Naive thymus-derived CD4-positive, alpha-beta T cell (primary cell): Measurements from ENCODE around the gene GNAT2. TPM values are rescaled to one million over a fixed set of nuclear protein-coding genes. Genes with fewer than 3 reads are reported as not detected.

Experiments
- ATAC-seq: fragments of 150-1000 bp; cut with Tn5 transposase; 2 replicates; pipeline ENCODE4 v1.10.0; 2021; ENCODE audit warnings: mild to moderate bottlenecking, moderate library complexity
- CTCF ChIA-PET: fragments of 350-600 bp; sonication (Branson Sonifier 250); formaldehyde crosslinking; loops from one replicate; lab custom pipeline; 2021; ENCODE audit warnings: antibody characterized with exemption; lab: Charles Lee
- POLR2A ChIA-PET: fragments of 350-600 bp; sonication (Branson Sonifier 250); formaldehyde crosslinking; loops from one replicate; lab custom pipeline; 2021; ENCODE audit warnings: antibody characterized with exemption, inconsistent platforms; lab: Charles Lee
- DNase-seq, 9 donors: peaks; one replicate each; pipeline versions ENCODE4 v3.0.0 to v3.0.0-alpha.2; 2020 to 2022; ENCODE audit warnings: mixed read lengths in 1 of 9
- H3K27ac ChIP-seq: one replicate; pipeline ENCODE4 v1.7.0; 2013; ENCODE audit warnings: mild to moderate bottlenecking, low read depth, low read length, moderate library complexity
- H3K27me3 ChIP-seq, 2 donors: one replicate each; pipeline ENCODE4 v1.7.0; 2013; ENCODE audit warnings: low read length in 2 of 2, mild to moderate bottlenecking in 2 of 2, moderate library complexity in 2 of 2; ENCODE audit not compliant: control insufficient read depth in 2 of 2, insufficient read depth in 2 of 2
- H3K36me3 ChIP-seq, 3 experiments: 1 replicate in 2 of 3; 2 replicates in 1 of 3; pipeline ENCODE4 v1.7.0; 2013; ENCODE audit warnings: low read length in 3 of 3, mild to moderate bottlenecking in 3 of 3, moderate library complexity in 1 of 3; ENCODE audit not compliant: insufficient read depth in 3 of 3, control insufficient read depth in 2 of 3
- H3K4me1 ChIP-seq, 2 donors: one replicate each; pipeline ENCODE4 v1.7.0; 2013; ENCODE audit warnings: low read length in 2 of 2, mild to moderate bottlenecking in 2 of 2, moderate library complexity in 1 of 2; ENCODE audit not compliant: control insufficient read depth in 2 of 2, insufficient read depth in 2 of 2
- H3K4me3 ChIP-seq: 2 replicates; pipeline ENCODE4 v1.7.0; 2013; ENCODE audit warnings: mild to moderate bottlenecking, low read length
- H3K9me3 ChIP-seq, 3 experiments: 1 replicate in 2 of 3; 2 replicates in 1 of 3; pipeline ENCODE4 v1.7.0; 2013; ENCODE audit warnings: low read length in 3 of 3; ENCODE audit not compliant: control insufficient read depth in 2 of 3
- H3K27ac Mint-ChIP-seq, 9 donors: one replicate each; pipeline ENCODE4 v1.8.0; 2020 to 2022; ENCODE audit warnings: mixed read lengths in 9 of 9, mild to moderate bottlenecking in 8 of 9, moderate library complexity in 5 of 9, inconsistent platforms in 2 of 9
- H3K27me3 Mint-ChIP-seq, 5 donors: one replicate each; pipeline ENCODE4 v1.8.0; 2021 to 2022; ENCODE audit warnings: mixed read lengths in 5 of 5, mild to moderate bottlenecking in 1 of 5
- H3K36me3 Mint-ChIP-seq, 5 donors: one replicate each; pipeline ENCODE4 v1.8.0; 2020 to 2022; ENCODE audit warnings: mixed read lengths in 5 of 5, mild to moderate bottlenecking in 3 of 5, inconsistent platforms in 1 of 5
- H3K4me1 Mint-ChIP-seq, 7 donors: one replicate each; pipeline ENCODE4 v1.8.0; 2020 to 2022; ENCODE audit warnings: mixed read lengths in 7 of 7, mild to moderate bottlenecking in 3 of 7, inconsistent platforms in 1 of 7
- H3K4me3 Mint-ChIP-seq, 10 donors: one replicate each; pipeline ENCODE4 v1.8.0; 2020 to 2022; ENCODE audit warnings: mild to moderate bottlenecking in 10 of 10, mixed read lengths in 10 of 10, moderate library complexity in 6 of 10, inconsistent platforms in 2 of 10
- H3K9me3 Mint-ChIP-seq, 11 donors: one replicate each; pipeline ENCODE4 v1.8.0; 2020 to 2022; ENCODE audit warnings: mixed read lengths in 11 of 11, mild to moderate bottlenecking in 4 of 11, inconsistent platforms in 1 of 11, moderate library complexity in 1 of 11
- intact Hi-C, 2 donors: fragments of 100-400 bp; cut with micrococcal nuclease; formaldehyde crosslinking; loops; one replicate each; pipeline ENCODE4 v1.15.1; 2023
- polyA plus RNA-seq, 2 donors: library from polyadenylated mRNA; unstranded; fragments of 300-500 nt; fragmentation: Illumina TruSeq; gene quantifications; one replicate each; pipeline ENCODE4 v1.2.3, GENCODE V29; 2021
- total RNA-seq, 6 experiments: library from RNA in 5 of 6; stranded (reverse) in 5 of 6; gene quantifications; 1 replicate in 5 of 6; 2 replicates in 1 of 6; pipeline ENCODE4 v1.2.3 and lab custom pipeline; 2021 to 2026

GNAT2 gene
- total and polyA plus RNA-seq, 7 experiments from 2014 or later, result 0.39 TPM; not detected in 6

DNA sequence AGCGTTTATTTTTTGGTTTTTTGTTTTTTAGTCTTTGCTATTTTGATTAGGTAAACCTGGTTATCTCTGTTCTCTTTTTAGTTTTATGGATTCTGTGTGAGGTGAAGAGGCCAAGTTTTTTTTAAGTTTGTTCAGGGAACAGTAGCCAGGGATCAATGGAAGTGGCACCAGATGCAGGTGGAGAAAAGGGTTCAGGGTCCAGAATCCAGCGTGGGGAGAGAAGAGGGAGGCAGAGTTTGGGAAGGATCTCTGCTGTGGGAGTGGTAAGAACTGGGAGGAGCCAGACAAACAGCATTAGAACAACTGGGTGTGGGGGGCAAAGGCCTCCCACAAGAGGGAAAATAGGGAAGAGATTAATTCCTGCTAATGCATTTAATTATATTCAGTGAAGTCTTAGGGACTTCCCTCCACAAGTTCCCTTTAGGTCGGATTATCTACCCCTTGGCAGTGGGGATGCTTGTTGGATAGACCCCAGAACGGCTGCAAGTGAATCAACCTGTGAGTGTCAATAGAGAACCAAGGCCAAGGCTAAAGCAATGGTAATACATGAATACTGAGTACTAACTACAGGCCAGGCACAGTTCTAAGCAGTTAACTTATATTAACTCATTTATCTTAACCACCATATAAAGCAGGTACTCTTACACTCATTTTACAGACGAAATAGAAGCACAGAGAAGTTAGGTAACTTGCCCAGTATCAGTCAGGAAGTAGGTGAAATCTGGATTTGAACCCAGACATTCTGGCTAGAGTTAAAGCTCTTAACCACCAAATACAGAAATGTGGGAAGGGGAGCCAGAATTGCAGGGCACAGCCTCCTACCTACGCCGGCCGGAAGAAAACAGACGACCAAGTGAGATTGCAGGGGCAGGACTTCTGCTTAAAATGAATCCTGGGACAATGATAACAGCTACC is 498 bp downstream of the GNAT2 start:
- Mint-ChIP-seq H3K27me3 (no peaks in the 10 kb centered on the region), H3K4me1 (peaks cover 46 to 65% (median 60%) of the 10 kb centered on the region in 7 donors), H3K4me3 (peak overlapping the region; percentile 90 to 98 (median 94)), H3K27ac (peak overlapping the region; percentile 92 to 98 (median 96)), H3K9me3 (no peaks in the 10 kb centered on the region), H3K36me3 (peaks cover 0 to 4% (median 0%) of the 10 kb centered on the region in 5 donors)
- Histone ChIP-seq H3K27ac (peak overlapping the region; percentile 90), H3K27me3 (no peaks in the 10 kb centered on the region), H3K36me3 (no peaks in the 10 kb centered on the region), H3K9me3 (no peaks in the 10 kb centered on the region), H3K4me1 (peaks cover 14 to 33% of the 10 kb centered on the region in 2 donors), H3K4me3 (peak overlapping the region; percentile 78)
- ATAC-seq (no peak), DNase-seq (no peak)
- intact Hi-C loops, result loop anchor here in 1 of 2 donors (1.0 kb wide), 2 partner anchors 48 to 193 kb away; partner anchors contain the start of gene PSMA5
- ChIA-PET CTCF (interaction anchor here (0.6 to 1.2 kb wide), 2 partner anchors 70 to 365 kb away, joined by 3 to 7 read pairs; partner anchors contain the start of genes AHCYL1 and GNAI3), POLR2A (interaction anchor here (1.0 to 3.4 kb wide), 5 partner anchors 10 to 71 kb away, joined by 3 to 52 read pairs (median 4); partner anchors contain the start of gene GNAI3)

- CTCF ChIA-PET, result interaction anchor here (0.9 to 1.1 kb wide), 3 partner anchors 16 to 174 kb away, joined by 3 read pairs; no protein-coding TSS in a partner anchor
- Mint-ChIP-seq H3K36me3 (peaks cover 0 to 4% (median 0%) of the 10 kb centered on the region in 5 donors), H3K27ac (peak overlapping the region in 7 of 9 donors; percentile 23 to 96 (median 64)), H3K4me1 (peaks cover 32 to 50% (median 45%) of the 10 kb centered on the region in 7 donors), H3K9me3 (no peaks in the 10 kb centered on the region), H3K4me3 (no peak overlapping the region), H3K27me3 (peaks cover 0 to 7% (median 0%) of the 10 kb centered on the region in 5 donors)
- intact Hi-C loops, result no loop called here
- Histone ChIP-seq H3K27me3 (no peaks in the 10 kb centered on the region), H3K4me1 (peaks cover 10 to 17% of the 10 kb centered on the region in 2 donors), H3K27ac (no peak overlapping the region), H3K9me3 (no peaks in the 10 kb centered on the region), H3K36me3 (no peaks in the 10 kb centered on the region), H3K4me3 (no peak overlapping the region)
- ATAC-seq (no peak), DNase-seq (no peak)
- POLR2A ChIA-PET, result interaction anchor here (0.7 to 1.5 kb wide), 2 partner anchors 9 to 68 kb away, joined by 3 to 10 read pairs; partner anchors contain the start of gene GNAI3
Measured at GRCh38 chr1:109617291-109617801, 2.1 kb downstream of the GNAT2 start.

- ATAC-seq (no peak), DNase-seq (no peak)
- peaks cover under 1 to 8% of the 10 kb centered on the region in 2 donors for H3K4me1 ChIP-seq
- Mint-ChIP-seq H3K9me3 (no peaks in the 10 kb centered on the region), H3K4me3 (peak overlapping the region in 2 of 10 donors; percentile 0 to 6), H3K36me3 (no peaks in the 10 kb centered on the region), H3K27me3 (peaks cover 0 to 7% (median 0%) of the 10 kb centered on the region in 5 donors), H3K4me1 (peaks cover 25 to 41% (median 35%) of the 10 kb centered on the region in 7 donors), H3K27ac (peak overlapping the region; percentile 15 to 96 (median 68))
- ChIA-PET POLR2A (interaction anchor here (0.5 to 1.5 kb wide), 2 partner anchors 20 to 67 kb away, joined by 4 to 10 read pairs; partner anchors contain the start of gene GNAI3), CTCF (interaction anchor here (1.0 to 1.1 kb wide), 2 partner anchors 15 to 24 kb away, joined by 3 to 4 read pairs; no protein-coding TSS in a partner anchor)
- no peaks in the 10 kb centered on the region for H3K36me3 ChIP-seq
- H3K4me3 ChIP-seq, result no peak overlapping the region
- no peaks in the 10 kb centered on the region for H3K27me3 ChIP-seq
- no peaks in the 10 kb centered on the region for H3K9me3 ChIP-seq
- H3K27ac ChIP-seq, result peak overlapping the region; percentile 6
- intact Hi-C loops, result no loop called here
Measured at GRCh38 chr1:109616391-109616790, 3.0 kb downstream of the GNAT2 start.

DNA sequence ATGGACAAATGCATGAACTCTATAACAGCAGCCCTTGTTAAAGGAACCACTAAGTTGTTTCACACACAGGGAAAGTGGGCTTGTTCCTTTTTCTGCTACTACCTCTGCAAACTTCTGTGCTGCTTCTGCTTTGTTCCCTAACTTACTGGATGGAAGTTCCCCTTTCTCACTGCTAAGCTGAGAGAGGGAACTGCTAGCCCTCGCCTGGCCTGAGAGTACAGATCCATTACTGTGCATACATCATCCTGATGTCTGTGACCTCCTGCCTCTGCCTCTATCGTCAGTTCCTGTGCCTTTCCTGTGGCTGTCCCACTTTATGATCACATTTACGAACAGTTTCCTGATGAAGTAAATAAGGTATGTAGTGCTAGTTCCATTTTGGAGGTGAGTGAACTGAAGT is 3.5 kb downstream of the GNAT2 start:
- Mint-ChIP-seq H3K27me3 (peaks cover 0 to 7% (median 0%) of the 10 kb centered on the region in 5 donors), H3K9me3 (no peaks in the 10 kb centered on the region), H3K36me3 (no peaks in the 10 kb centered on the region), H3K4me1 (peaks cover 25 to 41% (median 34%) of the 10 kb centered on the region in 7 donors), H3K27ac (peak overlapping the region; percentile 15 to 96 (median 68)), H3K4me3 (peak overlapping the region in 3 of 10 donors; percentile 1 to 38 (median 6))
- H3K27me3 ChIP-seq, result no peaks in the 10 kb centered on the region
- ChIA-PET POLR2A (interaction anchor here (1.5 kb wide), 1 partner anchor 66 kb away, joined by 10 read pairs; the partner anchor contains the start of gene GNAI3), CTCF (interaction anchor here (1.0 kb wide), 1 partner anchor 25 kb away, joined by 4 read pairs; no protein-coding TSS in a partner anchor)
- H3K4me1 ChIP-seq, result peaks cover 0 to 7% of the 10 kb centered on the region in 2 donors
- H3K36me3 ChIP-seq, result no peaks in the 10 kb centered on the region
- DNase-seq, result peak in 5 of 9 donors; percentile 23 to 41 (median 31)
- H3K4me3 ChIP-seq, result no peak overlapping the region
- H3K27ac ChIP-seq, result peak overlapping the region; percentile 6
- ATAC-seq, result peak; percentile 50
- intact Hi-C loops, result no loop called here
- H3K9me3 ChIP-seq, result no peaks in the 10 kb centered on the region

DNA sequence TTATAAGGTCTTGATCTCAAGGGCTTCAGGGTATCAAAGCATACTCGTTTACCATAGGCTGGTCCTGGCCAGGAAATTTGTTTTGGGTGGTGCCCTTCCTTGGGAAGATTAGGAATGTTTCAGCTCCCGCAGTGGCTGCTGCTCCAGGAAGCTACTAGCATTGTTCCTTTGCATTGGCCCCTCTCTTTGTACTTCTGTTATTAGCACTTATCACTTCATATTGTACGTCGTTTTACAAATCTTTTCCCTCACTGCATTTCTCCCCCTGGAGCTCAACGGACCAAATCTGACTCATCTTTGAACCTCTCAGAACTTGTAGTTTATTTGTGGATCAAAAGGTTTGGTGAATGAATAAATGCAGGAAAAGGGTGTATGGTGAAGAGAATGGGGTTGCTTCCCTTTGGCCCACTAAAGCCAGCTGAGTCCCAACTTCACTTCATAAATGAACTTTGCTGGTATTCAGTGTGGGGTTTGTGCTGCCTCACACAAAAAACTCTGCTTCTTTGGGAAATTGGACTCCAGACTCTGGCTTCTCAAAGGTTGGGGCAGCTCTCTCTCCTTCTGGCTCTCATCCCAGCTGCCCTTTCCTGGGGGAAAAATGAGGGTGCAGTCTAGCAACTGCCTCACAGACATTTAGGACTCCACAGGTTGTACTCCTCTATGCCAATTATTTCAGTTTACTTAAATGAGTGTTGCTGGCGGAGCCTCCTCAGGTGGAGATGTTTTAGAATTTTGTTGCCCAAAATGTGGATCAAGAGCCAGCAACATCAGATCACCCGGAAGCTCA is 5.9 kb downstream of the GNAT2 start:
- Mint-ChIP-seq H3K4me1 (peaks cover 13 to 23% (median 19%) of the 10 kb centered on the region in 7 donors), H3K27ac (no peak overlapping the region), H3K27me3 (peaks cover 0 to 9% (median 0%) of the 10 kb centered on the region in 5 donors), H3K9me3 (no peaks in the 10 kb centered on the region), H3K36me3 (no peaks in the 10 kb centered on the region), H3K4me3 (no peak overlapping the region)
- Histone ChIP-seq H3K27ac (no peak overlapping the region), H3K9me3 (no peaks in the 10 kb centered on the region), H3K4me3 (no peak overlapping the region), H3K27me3 (no peaks in the 10 kb centered on the region), H3K36me3 (no peaks in the 10 kb centered on the region), H3K4me1 (no peaks in the 10 kb centered on the region)
- DNase-seq (no peak), ATAC-seq (no peak)
- POLR2A ChIA-PET, result interaction anchor here (1.1 to 1.3 kb wide), 3 partner anchors 8 to 66 kb away, joined by 3 read pairs; partner anchors contain the start of gene GNAI3
- CTCF ChIA-PET, result interaction anchor here (1.0 to 1.4 kb wide), 4 partner anchors 11 to 371 kb away, joined by 3 to 4 read pairs (median 3); partner anchors contain the start of gene AHCYL1
- intact Hi-C loops, result no loop called here
